NK-92 treated with Interleukin-12 subunit alpha and Interleukin-12 subunit beta, amount 100 ng/mL, for 24 hours (cell line): ENCODE measurements around the gene FBXO33.
A peak's percentile ranks its signal among the peaks of the same experiment; 100 is the strongest.

ENCODE experiments used
- DNase-seq: peaks from one replicate; lab custom pipeline; 2025; lab: John Stamatoyannopoulos, UW

FBXO33 gene, protein sequence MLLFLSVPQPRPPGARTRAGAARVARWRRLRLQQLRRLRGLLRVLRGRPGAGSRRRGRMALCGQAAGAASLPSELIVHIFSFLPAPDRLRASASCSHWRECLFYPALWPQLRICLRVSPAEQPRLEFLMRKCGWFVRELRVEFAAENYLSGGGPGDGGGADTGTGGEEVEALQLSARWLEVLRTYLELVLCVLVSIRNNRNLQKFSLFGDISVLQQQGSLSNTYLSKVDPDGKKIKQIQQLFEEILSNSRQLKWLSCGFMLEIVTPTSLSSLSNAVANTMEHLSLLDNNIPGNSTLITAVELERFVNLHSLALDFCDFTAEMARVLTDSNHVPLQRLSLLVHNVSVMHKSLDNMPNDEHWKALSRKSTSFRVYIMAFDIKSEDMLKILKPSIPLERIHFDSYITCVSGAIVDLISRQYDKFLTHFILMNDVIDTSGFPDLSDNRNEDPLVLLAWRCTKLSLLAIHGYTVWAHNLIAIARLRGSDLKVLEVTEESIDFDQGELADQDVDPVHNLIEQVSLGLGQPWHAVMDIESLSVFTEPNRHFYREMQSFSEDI

DNA sequence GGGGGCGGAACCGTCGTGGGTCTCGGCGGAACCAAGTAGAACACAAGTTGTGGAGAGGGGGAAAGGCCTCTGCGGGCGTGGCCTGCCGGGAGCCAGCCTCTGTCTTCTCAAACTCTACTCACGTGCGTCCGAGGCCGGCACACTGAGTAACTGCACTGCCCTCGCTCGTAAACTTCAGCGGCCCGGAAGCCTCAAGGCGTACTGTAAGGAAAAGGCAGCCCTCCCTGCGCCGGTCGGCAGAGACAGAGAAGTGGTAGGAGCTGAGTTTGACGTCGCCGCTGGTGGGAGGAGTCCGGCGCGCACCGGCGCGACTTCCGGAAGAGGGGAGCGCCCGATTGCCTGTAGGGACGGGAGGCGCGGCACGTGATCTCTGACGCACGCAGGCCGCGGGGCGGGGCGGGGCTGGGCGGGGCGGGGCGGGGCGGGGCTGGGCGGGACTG, at the start of gene FBXO33:
FBXO33 (minus strand) TSS at position 255 of the 440 bp plus-strand sequence. CDS start 271 bp downstream, outside the sequence.
- peak; percentile 93 for DNase-seq

DNA sequence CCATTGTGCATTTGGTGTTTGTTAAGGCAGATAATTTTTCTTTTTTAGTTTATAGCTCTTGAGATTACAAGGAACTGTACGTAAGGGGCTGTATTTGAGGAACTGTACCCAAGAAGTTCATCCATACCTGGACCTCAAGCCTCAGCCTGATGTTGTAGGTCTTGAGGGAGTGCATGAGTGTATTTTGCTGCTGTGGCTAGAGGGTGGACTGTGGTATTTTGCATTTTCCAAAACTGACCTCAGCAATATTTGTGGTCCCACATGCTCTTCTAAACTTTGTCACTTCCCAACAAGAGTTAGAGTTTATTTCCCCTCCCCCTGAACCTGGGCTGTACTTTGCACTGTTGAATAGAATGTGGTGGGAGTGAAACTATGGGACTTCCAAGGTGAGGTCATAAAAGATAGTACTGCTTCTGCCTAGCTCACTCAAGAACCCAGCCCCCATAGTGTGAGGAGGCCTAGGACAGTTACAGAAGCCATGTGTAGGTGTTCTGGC, 42.2 kb upstream of the FBXO33 start:
- no peak for DNase-seq

DNA sequence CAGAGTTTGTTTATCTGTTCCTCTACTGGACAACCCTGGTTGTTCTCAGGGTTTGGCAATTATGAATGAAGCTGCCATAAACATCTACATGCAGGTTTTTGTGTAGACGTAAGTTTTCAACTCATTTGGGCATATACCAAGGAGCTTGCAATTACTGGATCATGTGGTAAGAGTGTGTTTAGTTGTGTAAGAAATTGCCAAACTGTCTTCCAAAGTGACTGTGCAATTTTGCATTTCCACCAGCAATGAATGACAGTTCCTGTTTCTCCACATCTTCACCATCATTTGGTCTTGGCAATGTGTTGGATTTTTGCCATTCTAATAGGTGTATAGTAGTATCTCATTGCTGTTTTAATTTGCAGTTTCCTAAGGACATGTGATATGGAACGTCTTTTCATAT, 39.8 kb upstream of the FBXO33 start:
- DNase-seq = no peak

DNA sequence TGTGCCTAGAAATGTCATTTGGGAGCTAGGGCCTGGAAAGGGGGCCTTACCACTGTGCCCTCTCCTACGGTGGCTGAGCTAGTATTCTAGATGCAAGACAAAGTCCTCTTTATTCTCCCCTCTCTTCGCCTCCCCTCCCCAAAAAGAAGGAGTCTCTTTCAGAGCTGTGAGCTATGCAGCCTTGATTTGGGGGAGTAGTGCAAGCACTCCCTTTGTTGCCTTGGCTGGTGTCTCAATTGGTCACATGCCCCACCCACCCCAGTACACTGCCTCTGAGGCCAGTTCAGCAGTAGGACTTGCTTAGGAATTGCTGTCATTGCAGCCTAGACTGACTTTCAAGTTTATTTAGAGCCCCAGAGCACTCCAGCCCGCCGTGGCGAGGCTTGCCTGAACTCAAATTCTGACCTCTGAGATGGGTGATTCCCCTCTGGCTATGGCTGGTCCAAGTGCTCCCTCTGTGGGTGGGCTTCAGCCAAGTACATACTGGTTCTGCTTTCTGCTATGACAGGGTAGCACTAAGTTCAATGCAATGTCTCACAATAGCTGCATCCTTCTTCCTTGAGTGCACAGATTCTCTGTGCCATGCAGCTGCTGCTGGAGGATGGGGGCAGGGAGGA, 37.0 kb upstream of the FBXO33 start:
- DNase-seq = no peak

DNA sequence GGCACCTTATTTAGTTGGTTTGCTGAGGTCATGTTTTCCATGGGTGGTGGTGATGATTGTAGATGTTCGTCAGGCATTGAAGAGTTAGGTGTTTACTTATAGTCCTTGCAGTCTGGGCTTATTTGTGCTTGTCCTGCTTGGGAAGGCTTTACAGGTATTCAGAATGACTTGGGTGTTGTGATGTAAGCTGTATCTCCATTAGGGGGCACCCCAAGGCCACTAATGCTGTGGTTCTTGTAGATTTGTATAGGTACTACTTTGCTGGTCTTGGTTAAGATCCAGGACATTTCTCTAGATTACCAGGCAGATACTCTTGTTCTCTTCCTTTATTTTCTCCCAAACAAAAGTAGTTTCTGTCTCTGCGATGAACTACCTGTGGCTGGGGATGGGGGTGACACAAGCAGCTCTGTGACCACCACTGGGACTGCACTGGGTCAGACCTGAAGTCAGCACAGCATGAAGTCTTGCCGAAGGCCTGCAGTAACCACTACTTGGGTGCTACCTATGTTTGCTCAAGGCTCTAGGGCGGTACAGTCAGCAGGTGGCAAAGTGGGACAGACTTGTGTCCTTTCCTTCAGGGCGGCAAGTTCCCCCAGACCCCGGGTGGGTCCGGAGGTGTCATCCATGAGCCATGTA, 35.8 kb upstream of the FBXO33 start:
- DNase-seq = no peak

DNA sequence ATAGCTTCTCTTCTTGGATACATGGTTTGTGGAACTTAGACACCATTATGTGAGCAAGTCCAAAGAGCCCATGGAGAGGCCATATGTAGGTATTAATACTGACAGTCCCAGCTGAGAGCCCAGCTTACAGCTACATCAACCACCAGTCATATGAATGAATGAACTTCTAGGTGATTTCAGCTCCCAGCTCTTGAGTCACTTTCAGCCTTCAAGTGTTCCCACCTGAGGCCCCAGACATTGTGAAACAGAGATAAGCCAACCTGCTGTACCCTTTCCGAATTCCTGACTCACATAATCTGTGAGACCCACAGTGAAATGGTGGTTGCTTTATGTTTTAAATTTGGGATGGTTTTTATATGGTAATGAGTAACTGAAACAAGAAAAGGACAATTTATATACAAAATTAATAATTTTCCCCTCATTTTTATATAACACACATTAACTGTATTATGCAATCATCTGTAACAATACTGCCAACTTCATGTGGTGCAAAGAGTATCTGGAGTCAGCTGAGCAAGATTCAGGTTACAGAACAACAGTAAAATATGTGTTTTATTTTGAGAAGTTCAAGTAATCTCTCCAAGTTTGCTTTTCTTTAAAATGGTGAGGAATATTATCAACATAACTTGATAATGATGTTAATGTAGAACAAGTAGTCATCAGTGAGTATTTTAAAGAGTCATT, 27.7 kb upstream of the FBXO33 start:
- no peak for DNase-seq

DNA sequence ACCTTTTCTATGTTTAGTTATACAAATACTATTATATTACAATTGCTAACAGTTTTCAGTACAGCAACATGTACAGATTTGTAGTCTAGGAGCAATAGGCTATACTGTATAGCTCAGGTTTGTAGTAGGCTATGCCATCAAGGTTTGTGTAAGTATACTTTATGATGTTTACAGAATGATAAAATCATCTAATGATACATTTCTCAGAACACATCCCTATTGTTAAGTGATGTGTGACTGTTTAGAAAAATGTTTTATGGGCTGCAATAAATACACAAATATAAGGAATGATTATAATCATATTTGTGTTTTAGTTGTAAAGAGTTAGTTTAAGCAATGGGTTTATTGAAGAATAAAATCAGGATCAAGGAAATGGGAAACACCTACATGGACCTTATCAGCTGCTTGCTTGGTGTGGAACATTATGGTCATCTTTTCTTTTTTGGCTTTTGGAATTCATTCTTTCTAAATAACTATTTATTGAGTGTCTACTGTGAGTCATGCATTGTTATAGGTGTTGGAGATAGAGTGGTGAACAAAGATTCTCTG, 24.5 kb upstream of the FBXO33 start:
- no peak for DNase-seq

DNA sequence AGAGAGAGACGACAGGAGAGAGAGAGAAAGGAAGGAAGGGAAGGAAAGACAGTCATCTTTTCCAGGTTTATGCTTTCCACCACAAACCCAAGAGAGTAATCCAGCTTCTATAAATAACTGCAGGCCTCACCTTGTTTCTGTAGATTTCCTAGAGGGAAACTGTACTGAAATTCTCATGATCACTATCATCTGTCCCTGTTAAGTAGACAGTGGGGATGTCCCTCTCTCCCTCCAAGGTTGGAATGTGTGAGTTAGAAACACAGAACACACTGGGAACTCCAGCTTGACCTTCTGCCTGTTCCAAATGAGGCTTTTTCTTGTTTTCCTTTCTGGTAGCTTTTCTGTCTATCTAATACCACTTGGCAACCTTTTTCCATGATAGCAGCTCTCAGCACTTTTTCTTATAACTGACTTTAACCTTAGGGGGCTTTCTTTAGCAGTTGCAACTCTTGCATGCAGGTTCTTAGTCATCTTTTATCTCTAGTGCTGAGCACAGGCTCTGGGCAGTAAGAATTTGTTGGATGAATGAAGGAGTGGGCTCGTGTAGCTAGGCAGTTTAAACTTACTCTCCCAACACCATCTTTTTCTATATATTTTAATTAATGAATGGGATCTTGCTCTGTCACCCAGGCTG, 22.8 kb upstream of the FBXO33 start:
- DNase-seq = no peak

DNA sequence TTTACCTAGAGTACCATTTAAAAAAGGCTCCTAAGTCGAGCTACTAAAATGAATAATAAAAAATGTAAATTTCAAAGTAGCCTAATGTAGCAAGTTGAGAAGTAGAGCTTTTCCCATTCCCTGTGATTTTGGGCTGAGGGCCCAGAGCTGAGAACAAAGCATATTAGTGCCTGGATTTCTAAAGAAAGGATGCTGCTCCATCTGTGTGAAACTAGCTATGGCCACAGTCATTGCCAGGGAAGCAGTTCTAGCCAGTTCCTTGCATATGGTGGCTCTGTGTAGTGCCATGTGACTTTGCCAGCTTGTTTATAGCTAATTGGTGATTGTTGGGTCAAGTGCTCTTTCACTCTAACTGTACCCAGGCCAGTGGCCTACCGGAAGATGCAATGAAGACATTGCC, 20.4 kb upstream of the FBXO33 start:
- no peak for DNase-seq

DNA sequence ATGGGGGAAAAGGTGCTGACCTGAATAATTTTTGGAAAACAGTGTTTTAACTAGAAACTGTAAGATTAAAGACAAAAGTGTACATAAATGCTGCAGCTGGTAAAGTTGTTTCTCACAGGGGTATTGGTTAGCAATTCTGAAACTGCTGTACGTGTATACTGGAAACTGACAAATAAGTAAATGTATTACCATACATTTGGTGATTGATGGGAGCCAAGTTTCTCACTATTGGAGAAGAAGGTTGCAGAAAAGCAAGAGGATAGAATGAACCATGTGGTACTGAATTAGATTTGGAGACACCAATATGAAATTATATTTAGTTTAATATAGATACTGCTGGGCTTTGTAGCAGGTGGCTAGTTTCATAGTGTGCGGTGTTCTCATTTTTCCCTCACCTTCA, 19.6 kb upstream of the FBXO33 start:
- DNase-seq = no peak

DNA sequence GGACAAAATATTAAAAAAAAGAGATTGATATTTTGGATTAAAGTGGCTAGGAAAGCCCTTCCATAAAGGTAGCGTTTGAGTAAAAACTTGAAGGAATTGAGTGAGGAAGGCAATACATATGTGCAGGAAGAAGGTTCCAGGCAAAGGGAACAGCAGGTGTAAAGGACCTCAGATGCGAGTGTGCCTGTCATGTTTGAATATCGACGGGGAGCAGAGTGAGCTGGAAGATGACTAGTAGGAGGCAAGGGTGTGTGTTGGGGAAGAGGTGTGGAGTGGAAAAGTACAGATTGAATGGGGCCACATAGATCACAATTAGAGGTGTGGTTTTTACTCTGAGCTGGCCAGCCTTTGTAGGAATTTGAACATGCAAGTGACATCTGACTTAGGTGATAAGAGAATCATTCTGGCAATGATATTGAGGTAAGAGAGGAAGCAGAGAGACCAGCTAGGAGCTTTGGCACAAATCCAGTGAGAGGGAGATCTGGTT, 15.0 kb upstream of the FBXO33 start:
- no peak for DNase-seq

DNA sequence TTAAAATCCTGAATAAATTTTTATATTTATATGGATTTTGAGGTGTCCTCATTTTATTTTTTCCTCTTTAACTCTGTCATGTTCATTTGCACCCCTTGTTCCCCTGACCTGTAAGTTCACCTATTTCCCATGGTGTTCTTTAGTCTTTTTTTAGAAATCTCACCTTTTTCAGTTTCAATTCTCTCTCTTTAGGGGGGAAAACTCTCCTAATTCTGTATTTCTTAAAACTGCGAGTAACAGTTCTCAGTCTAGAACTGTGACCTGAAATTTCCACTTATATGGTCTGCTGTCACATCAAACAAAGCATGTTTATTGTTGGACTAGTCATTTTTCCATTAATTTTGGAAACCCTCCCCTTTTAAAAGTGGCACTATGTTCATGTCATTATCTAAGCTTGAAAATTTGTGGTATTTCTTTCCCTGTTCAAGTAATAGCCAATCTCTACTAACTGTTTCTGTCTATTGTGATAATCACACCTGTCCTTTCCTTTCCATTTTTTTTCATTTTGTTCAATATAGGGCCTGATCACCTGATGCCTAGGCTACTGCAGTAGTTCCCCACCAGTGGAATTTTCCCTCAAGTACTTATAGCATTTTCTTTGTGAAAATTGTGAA, 14.0 kb upstream of the FBXO33 start:
- no peak for DNase-seq

DNA sequence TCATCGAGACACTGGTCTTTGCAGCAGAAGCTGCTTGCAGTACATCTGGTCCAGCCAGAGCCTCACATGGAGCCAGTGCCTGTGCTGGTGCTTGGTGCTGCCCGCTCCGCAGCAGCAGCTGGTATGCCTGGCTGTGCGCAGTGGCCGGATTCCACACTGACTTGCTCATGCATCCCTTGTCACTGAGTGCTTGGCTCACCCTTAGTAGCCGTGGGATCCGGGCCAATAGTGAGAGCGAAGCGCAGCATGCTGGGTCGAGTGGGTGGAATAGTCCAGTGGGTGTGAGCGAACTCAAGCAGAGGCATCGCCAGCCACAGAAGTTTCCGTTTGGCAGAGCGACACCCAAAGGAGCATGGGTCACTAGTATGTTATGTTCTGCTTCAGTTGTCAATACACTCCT, 10.1 kb upstream of the FBXO33 start:
- DNase-seq = no peak

DNA sequence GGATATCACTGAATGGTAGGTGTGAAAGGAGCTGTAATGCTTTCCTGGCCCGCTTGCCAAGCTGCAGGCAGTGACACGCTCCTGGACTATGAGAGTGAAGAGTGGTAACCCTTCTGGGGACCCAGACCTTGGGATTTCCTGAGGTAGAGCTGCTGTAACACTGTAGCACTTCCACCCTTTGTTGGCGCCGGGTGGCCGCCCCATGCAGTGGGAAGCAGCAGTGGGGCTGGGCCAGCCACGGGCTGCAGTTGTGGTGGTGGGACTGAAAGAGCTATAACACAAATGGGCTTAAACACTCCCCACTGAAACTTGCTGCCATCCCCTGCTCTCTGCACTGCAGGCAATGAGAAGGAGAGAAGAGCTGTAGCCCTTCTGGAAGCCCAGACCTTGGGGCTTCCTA, 9.6 kb upstream of the FBXO33 start:
- no peak for DNase-seq

DNA sequence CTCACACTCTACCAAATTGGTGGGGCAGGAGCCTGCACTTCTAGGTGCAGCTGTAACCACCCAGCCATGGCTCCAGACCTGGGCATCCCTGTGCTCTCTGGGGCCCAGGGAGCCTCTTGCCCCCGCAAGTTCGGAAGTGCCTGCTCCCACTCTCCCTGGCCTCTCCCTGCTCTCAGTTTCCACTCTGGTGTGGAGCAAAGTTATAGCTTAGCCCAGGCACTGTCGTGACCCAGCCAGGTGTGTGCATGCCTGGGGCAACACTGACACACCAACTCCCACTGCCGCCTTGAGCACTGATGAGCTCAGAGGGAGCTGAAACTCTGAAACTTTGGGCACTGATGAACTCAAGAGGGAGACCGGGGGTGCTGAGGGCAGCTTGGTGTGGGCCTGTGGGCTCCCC, 8.7 kb upstream of the FBXO33 start:
- no peak for DNase-seq

DNA sequence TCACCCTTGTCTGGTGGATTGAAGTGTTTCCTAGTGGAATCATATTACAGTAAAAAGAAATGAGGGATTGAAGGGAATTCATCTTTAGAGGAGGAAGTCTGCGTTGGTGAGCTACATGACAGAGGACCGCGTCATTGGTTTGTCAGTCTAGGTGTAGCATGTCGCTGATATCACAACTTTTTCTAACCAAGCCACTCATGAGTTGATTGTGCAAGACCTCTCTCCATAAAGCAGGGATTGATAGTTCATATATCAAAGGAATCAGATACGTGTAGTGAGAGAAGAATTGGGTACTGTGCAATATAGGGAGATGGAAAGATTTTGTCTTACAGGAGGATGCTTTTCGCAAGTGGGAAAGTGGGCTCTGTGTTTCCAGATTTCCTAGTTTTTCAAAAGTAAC, 3.0 kb upstream of the FBXO33 start:
- DNase-seq = no peak

DNA sequence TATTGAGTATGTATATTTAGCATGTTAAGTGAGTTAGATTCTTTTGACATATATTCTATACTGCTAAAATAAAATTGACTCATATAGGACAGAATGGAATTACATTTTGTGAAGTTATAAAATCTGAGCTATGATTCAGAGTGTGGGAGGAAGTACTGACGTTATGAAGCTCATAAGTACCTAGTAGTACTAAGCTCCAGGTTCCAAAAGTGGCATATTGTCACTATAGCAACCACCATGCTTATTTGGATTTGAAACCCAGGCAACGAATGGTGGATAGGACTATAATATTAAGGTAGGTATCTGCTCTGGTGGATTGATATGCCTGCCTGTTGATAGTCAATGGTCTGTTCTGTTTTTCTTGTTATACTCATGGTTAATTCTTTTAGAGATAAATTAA, 2.2 kb upstream of the FBXO33 start:
- no peak for DNase-seq

DNA sequence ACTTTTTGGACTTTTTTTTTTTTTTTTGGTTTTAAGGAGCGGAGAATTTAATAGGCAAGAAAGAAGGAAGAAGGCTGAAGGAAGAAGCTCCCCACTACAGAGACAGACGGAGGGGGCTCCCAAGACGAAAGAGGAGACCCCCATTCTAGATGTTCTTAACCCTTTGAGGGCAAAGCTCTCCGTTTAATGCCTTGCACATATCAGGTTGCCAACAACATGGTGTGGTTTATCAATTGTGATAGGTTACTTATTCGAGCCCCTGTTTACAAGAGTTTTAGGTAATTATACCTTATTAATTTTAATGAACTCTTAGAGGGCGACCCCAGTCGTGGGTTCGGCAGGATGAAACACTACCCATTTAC, 1.2 kb upstream of the FBXO33 start:
- no peak for DNase-seq

DNA sequence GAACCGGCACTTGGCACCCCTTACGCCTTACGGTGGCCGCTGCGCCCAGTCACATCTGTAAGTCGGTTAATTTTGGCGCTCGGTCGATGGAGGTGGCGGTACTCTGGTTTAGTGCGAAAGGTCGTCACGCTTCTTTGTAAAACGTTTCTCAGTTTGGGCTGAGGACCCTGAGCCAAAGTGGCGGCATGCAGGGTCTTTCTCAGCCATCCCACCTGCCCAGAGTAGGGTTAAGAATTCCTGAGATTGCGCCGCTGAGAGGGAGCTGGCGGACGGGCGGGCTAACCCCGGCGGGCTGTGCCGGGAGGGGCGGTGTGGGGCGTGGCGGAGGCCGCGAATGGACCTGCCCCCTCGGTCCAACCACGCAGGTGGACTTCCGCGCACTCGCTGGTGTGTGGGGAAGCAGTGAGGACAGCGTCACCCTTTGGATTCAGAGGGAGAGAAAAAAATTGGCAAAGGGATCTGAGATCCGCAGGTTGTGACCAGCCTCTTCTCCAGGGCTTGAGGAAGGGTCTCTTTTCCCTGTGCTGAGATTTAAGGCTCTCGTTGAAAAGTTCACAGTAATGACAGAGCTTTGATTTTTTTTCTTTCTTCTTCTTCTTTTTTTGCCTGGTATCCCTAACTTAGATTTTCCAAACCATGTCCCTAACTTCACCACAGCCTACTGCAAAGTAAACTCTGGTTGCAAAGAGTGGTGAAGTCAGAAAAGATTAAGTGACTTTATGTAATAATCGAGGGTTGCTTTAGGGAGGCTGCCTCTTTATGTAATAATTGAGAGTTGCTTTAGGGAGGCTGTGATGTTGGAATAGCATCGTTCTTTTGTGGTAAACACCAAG, 602 bp upstream of the FBXO33 start:
- DNase-seq = peak; percentile 81
